Brain microvascular endothelial cell (primary cell): ENCODE results near the gene MEOX1.

ENCODE experiments used
- DNase-seq: peaks from one replicate; pipeline ENCODE4 v3.0.0-alpha.2; 2020
- H3K27ac ChIP-seq: fragments of 250-450 bp; sonication (Bioruptor Pico); 2 replicates; pipeline ENCODE4 v1.5.1; 2020; ENCODE audit warnings: mild to moderate bottlenecking, moderate library complexity
- H3K27me3 ChIP-seq: fragments of 250-450 bp; sonication (Bioruptor Pico); replicated peaks from 2 replicates; pipeline ENCODE4 v1.5.1; 2020; ENCODE audit warnings: mild to moderate bottlenecking
- H3K36me3 ChIP-seq: fragments of 250-450 bp; sonication (Bioruptor Pico); replicated peaks from 2 replicates; pipeline ENCODE4 v1.5.1; 2020; ENCODE audit warnings: mild to moderate bottlenecking
- H3K4me3 ChIP-seq: 2 replicates; pipeline ENCODE4 v1.5.1; 2011; ENCODE audit warnings: low read depth, mild to moderate bottlenecking, control low read depth, low read length, moderate library complexity
- in situ Hi-C: cut with HindIII; loops from 2 replicates; pipeline ENCODE4 v1.10.0; 2017; ENCODE audit warnings: low sequenced_read_pairs, low pct_ligation_motif_present
- TF ChIP-seq, protein P1 (sequence below): IDR thresholded peaks from 2 replicates; pipeline ENCODE4 v1.5.1; 2011; ENCODE audit warnings: low read depth, mild to moderate bottlenecking, moderate library complexity, low read length, control low read depth, inconsistent platforms; ENCODE audit errors: missing control alignments

Gene MEOX1

GRCh38 chr17:43631429-43631828 is 30.3 kb downstream of the MEOX1 start:
- no peak overlapping the region for H3K27ac ChIP-seq
- H3K27me3 ChIP-seq = peaks cover 3% of the 10 kb centered on the region
- no peak overlapping the region for H3K4me3 ChIP-seq
- no peaks in the 10 kb centered on the region for H3K36me3 ChIP-seq
- TF ChIP-seq, protein P1, sequence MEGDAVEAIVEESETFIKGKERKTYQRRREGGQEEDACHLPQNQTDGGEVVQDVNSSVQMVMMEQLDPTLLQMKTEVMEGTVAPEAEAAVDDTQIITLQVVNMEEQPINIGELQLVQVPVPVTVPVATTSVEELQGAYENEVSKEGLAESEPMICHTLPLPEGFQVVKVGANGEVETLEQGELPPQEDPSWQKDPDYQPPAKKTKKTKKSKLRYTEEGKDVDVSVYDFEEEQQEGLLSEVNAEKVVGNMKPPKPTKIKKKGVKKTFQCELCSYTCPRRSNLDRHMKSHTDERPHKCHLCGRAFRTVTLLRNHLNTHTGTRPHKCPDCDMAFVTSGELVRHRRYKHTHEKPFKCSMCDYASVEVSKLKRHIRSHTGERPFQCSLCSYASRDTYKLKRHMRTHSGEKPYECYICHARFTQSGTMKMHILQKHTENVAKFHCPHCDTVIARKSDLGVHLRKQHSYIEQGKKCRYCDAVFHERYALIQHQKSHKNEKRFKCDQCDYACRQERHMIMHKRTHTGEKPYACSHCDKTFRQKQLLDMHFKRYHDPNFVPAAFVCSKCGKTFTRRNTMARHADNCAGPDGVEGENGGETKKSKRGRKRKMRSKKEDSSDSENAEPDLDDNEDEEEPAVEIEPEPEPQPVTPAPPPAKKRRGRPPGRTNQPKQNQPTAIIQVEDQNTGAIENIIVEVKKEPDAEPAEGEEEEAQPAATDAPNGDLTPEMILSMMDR = no peak
- in situ Hi-C loops = no loop called here
- DNase-seq = no peak

- Histone ChIP-seq H3K27ac (no peak overlapping the region), H3K27me3 (peaks cover 3% of the 10 kb centered on the region)
- TF ChIP-seq, protein P1 = no peak
Observed at GRCh38 chr17:43628089-43628650, 33.6 kb downstream of the MEOX1 start.

GRCh38 chr17:43627653-43628052 is 34.1 kb downstream of the MEOX1 start:
- H3K4me3 ChIP-seq = no peak overlapping the region
- DNase-seq = no peak
- no peaks in the 10 kb centered on the region for H3K36me3 ChIP-seq
- TF ChIP-seq, protein P1 = no peak
- no peak overlapping the region for H3K27ac ChIP-seq
- H3K27me3 ChIP-seq = peaks cover 3% of the 10 kb centered on the region
- in situ Hi-C loops = no loop called here

More at GRCh38 chr17:43628089-43628650, 33.6 kb downstream of the MEOX1 start:
- no peaks in the 10 kb centered on the region for H3K36me3 ChIP-seq
- in situ Hi-C loops = no loop called here
- DNase-seq = no peak
- H3K4me3 ChIP-seq = no peak overlapping the region

- peaks cover 3% of the 10 kb centered on the region for H3K27me3 ChIP-seq
- no peak for DNase-seq
- no peak overlapping the region for H3K4me3 ChIP-seq
- in situ Hi-C loops = no loop called here
- no peak overlapping the region for H3K27ac ChIP-seq
- H3K36me3 ChIP-seq = no peaks in the 10 kb centered on the region
- TF ChIP-seq, protein P1 = no peak
Observed at GRCh38 chr17:43626023-43626422, 35.7 kb downstream of the MEOX1 start.

DNA sequence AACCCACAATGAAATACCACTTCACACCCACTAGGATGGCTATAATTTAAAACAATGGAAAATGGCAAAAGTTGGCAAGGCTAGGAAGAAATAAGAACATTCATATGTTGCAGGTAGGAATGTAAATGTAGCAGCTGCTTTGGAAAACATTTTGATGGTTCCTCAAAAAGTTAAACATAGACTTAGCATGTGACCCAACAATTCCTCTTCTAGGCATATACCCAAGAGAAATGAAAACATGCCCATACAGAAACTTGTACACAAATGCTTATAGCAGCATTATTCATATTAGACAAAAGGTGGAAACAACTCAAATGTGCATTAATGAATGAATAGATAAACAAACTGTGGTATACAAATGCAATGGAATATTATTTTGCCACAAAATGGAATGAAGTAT is 36.1 kb downstream of the MEOX1 start:
- Histone ChIP-seq H3K27me3 (peaks cover 3% of the 10 kb centered on the region), H3K4me3 (no peak overlapping the region), H3K27ac (no peak overlapping the region), H3K36me3 (no peaks in the 10 kb centered on the region)
- in situ Hi-C loops = no loop called here
- TF ChIP-seq, protein P1 = no peak
- DNase-seq = no peak

GRCh38 chr17:43620581-43620980 is 41.1 kb downstream of the MEOX1 start:
- TF ChIP-seq, protein P1 = no peak
- H3K36me3 ChIP-seq = no peaks in the 10 kb centered on the region
- in situ Hi-C loops = no loop called here
- H3K27ac ChIP-seq = no peak overlapping the region
- no peak for DNase-seq
- H3K4me3 ChIP-seq = no peak overlapping the region
- H3K27me3 ChIP-seq = no peaks in the 10 kb centered on the region
